Stomach (tissue), 4 donors: ENCODE data around the gene TCF12.

Source experiments
- CTCF ChIP-seq, 7 experiments: fragments of 450-650 bp in 4 of 7; fragments of 200-600 bp in 3 of 7; sonication (generic) in 3 of 7; IDR thresholded peaks; one replicate each; pipeline ENCODE4 v1.5.1; 2016 to 2019; ENCODE audit warnings: antibody characterized with exemption in 7 of 7, control low read depth in 2 of 7, mild to moderate bottlenecking in 1 of 7
- EP300 ChIP-seq: sonication (generic); formaldehyde crosslinking; IDR thresholded peaks from one replicate; pipeline ENCODE4 v1.6.1; 2017; ENCODE audit warnings: antibody characterized with exemption
- POLR2A ChIP-seq, 4 donors: fragments of 450-650 bp; IDR thresholded peaks; one replicate each; pipeline ENCODE4 v1.6.1; 2016; ENCODE audit warnings: antibody characterized with exemption in 4 of 4, control low read depth in 2 of 4, mild to moderate bottlenecking in 1 of 4, moderate library complexity in 1 of 4

GRCh38 chr15:56919031-56919608 lies 676 bp downstream of the TCF12 start:
- no peak for TF ChIP-seq POLR2A (IDR thresholded peaks at IDR 0.05)
- TF ChIP-seq CTCF (IDR thresholded peaks at IDR 0.05): no peak
- no peak for TF ChIP-seq EP300
